Activated CD4-positive, CD25-positive, alpha-beta regulatory T cell treated with anti-CD3 and anti-CD28 coated beads, Interleukin-2, amount 50 U/mL, for 16 hours (primary cell): ENCODE measurements around the gene RGS17.
"Not testable (repeated sequence)": the region's sequence is repeated elsewhere in the genome, so short reads cannot be mapped to it uniquely, and the experiment has no call there.

Experiments used
- DNase-seq: peaks from one replicate; pipeline ENCODE4 v3.0.0-alpha.2; 2020; ENCODE audit warnings: low read depth, low spot score

Gene RGS17

GRCh38 chr6:153125032-153125431 lies 6.0 kb downstream of the RGS17 start:
- DNase-seq = no peak

GRCh38 chr6:153123801-153124200 lies 7.3 kb downstream of the RGS17 start:
- no peak for DNase-seq

DNA sequence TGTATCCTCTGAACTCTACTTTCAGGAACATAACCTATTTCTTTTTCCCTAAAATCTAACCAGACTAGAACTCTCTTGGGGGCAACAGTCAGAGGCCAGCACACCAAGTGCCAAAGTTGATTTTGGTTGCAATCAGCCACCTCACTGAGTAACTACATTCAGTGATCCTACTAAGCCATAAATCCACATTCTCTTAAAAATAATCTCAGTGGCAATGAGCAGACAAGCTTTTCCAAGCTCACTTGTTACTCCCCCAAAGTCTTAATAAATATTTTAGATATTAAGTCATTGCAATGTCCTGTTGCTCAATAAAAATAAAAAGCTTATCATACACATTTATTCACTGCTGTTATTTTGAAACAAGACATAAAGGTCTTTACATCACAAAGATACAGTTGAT lies 9.8 kb downstream of the RGS17 start:
- no peak for DNase-seq

- no peak for DNase-seq
These were observed 12.8 kb downstream of the RGS17 start for GRCh38 chr6:153117986-153118879.

DNA sequence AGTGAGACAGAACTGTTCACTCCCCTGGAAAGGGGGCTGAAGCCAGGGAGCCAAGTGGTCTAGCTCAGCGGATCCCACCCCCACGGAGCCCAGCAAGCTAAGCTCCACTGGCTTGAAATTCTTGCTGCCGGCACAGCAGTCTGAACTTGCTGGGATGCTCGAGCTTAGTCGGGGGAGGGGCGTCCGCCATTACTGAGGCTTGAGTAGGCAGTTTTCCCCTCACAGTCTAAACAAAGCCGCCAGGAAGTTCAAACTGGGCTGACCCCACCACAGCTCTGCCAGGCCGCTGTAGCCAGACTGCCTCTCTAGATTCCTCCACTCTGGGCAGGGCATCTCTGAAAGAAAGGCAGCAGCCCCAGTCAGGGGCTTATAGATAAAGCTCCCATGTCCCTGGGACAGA lies 20.0 kb downstream of the RGS17 start:
- DNase-seq = not testable (repeated sequence)

- not testable (repeated sequence) for DNase-seq
These were observed 20.5 kb downstream of the RGS17 start for GRCh38 chr6:153110612-153111011.

- DNase-seq = no peak
These were observed 22.8 kb downstream of the RGS17 start for GRCh38 chr6:153108315-153108714.

DNA sequence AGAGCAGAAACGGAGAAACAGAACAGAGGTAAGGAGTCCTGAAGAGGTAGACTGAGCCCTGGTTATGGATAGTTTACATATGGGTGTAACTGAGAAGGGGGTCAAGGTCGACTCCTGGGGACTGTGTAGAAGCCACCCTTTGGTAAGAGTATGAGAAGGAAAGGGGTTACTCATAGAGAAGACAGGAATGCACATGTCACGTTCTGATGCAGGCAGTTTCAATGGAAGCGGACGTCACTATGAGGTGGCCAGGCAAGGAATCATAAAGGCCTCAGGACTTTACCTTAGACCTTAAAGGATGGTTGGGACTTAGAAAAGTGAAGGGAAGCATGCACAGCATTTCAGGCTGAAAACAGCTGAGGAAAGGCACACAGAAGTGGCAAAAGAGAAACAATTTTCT lies 25.1 kb downstream of the RGS17 start:
- no peak for DNase-seq

GRCh38 chr6:153104220-153104619 lies 26.9 kb downstream of the RGS17 start:
- DNase-seq = no peak

GRCh38 chr6:153103319-153103655 lies 27.8 kb downstream of the RGS17 start:
- no peak for DNase-seq

GRCh38 chr6:153102605-153103318 lies 28.3 kb downstream of the RGS17 start:
- DNase-seq = no peak

- no peak for DNase-seq
These were observed 29.6 kb downstream of the RGS17 start for GRCh38 chr6:153101461-153101860.

DNA sequence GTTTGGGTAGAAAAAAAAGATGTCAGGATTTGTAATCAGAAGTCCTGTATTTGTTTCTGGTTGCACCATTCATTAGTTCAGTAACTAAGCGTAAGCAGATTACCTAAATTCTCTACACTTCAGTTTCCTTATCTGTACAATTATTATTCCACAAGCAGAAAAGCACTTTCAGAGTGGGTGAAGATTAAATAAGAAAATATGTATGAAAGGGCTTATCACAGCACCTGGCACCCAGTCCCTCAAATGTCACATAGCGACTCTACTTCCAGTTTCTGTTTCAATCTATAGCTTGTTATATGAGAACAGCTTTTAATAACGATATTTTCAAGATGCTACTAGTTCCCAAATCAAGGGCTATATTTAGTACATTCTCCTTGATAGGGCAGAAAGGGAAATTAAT lies 31.4 kb downstream of the RGS17 start:
- no peak for DNase-seq

DNA sequence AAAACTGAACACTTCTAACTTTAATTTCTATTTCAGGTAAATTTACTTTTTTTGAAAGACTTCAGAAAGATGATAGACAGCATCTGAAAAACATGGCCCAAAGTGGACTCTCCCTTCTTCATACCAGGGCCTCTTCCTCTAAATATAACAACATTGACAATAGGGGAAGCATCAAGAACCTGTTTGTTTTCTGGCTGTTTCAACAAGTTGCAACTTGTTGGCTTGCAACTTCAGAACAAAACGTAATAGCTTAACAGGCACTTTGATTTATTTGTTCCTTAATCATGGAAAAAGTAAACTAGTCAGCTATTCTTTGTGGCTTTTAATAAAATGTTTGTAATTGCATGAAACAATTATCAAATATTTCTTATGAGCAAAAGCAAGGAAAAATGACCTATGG lies 34.3 kb downstream of the RGS17 start:
- DNase-seq = no peak

DNA sequence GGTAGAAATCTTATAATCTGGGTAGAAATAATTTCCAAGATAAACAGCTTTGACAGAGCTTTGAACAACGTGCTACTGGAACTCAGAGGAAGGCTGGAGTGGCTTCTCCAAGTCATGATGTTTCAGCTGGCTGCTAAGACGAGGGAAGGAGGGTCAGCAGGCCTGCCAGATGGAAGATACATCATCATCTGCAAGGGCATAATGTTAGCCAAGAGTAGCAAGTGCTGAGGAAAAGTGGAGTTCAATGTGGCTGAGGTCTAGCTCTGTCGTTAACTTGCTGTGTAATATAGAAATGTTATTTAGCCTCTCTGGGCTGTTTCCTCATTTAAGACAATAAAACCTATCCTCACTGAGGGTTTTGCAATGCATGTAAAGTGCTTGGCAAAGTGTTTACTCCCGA lies 35.1 kb downstream of the RGS17 start:
- DNase-seq = no peak

GRCh38 chr6:153092082-153093013 lies 38.7 kb downstream of the RGS17 start:
- no peak for DNase-seq

DNA sequence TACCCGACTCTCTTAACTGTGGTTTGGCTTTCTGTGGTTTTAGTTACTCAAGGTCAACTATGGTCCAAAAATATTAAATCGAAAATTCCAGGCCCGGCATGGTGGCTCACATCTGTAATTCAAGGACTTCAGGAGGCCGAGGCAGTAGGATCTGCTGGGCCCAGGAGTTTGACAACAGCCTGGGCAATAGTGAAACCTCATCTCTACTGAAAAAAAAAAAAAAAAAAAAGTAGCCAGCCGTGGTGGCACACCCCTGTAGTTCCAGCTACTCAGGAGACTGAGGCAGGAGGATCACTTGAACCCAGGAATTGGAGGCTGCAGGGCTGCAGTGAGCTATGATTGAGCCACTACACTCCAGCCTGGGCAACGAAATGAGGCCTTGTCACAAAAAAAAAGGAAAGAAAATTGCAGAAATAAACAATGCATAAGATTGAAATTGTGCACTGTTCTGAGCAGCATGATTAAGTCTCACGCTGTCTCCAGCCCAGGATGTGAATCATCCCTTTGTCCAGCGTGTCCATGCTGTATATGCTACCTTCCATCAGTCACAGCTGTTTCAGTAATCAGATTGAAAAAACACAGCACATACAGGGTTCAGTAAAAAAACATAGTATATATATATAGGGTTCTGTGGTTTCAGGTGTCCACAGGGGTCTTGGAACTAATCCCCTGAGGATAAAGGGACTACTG lies 40.7 kb downstream of the RGS17 start:
- no peak for DNase-seq

DNA sequence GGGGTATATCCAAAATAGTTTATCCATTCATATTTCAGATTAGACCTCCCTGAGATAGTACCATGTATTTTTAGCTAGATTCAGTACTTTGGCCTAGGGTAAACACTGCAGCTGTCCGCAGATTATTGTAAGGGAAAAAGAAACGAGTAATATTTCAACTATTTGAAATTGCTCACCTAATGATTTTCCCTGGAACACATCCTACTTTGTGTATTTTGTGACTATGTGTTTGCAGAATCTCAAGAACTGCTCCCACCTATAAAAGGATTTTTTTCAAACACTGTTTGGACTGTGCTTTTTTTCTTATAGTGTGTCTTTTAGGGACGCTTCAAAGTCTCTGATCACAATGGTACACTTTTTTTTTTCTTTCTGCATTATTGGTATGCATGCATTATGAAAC lies 42.3 kb downstream of the RGS17 start:
- DNase-seq = no peak

DNA sequence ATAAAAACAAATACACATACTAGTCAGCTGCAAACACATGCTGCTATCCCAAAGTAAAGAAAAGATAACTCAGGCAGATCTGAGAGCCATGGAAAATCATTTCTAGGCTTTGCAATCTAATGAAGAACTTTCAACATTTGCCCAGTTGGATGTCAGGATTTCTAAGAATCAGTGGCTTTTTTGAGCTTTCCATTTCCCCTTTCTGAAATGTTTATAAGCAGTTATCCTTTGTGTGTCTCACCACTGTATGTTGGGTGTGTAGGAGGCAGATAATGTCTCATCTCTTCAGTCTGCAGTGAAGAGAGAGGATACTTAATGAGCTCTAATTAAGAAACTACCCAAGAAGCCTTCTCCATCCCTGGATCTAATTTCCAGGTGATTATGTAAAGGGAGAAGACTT lies 43.6 kb downstream of the RGS17 start:
- DNase-seq = no peak

- no peak for DNase-seq
These were observed 44.7 kb downstream of the RGS17 start for GRCh38 chr6:153086225-153086990.

GRCh38 chr6:153085239-153085638 lies 45.8 kb downstream of the RGS17 start:
- DNase-seq = no peak
